Lower leg skin (tissue), 3 donors: ENCODE data around the gene MS4A6E.

Source experiments
- POLR2A ChIP-seq, 2 donors: fragments of 450-650 bp; IDR thresholded peaks; one replicate each; pipeline ENCODE4 v1.6.1; 2016 to 2017; ENCODE audit warnings: antibody characterized with exemption in 2 of 2, mild to moderate bottlenecking in 1 of 2, moderate library complexity in 1 of 2
- TF ChIP-seq, protein P1 (sequence below), 3 donors: fragments of 450-650 bp; IDR thresholded peaks; one replicate each; pipeline ENCODE4 v1.5.1; 2016; ENCODE audit warnings: antibody characterized with exemption in 3 of 3, mild to moderate bottlenecking in 3 of 3, moderate library complexity in 2 of 3

DNA sequence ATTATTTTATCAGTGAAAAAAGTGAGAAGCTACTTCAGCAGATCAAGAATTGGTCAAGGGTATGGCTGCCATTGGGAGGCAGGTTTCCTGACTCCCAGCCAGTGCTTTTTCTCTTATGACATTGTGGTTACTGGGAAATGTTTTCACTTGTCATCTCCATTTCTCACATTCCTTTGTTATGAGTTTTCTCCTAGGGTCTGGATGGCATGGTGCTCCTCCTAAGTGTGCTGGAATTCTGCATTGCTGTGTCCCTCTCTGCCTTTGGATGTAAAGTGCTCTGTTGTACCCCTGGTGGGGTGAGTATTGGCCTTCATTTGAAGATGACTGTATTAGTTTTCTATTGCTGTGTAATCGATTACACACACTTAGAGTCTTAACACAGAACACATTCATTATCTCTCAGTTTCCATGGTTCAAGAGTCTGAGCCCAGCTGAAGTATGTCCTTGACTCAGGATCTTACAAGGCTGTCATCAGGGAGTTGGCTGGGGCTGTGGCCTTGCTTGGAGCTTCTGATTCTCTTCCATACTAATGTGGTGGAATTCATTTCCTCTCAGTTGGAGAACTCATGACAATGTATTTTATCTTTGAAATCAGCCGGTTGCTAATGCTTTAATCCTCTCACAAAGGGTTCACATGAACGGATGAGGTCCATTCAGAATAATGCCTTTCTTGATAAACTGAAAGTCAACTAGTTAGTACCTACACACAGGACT, 21.0 kb upstream of the MS4A6E start:
- TF ChIP-seq, protein P1, sequence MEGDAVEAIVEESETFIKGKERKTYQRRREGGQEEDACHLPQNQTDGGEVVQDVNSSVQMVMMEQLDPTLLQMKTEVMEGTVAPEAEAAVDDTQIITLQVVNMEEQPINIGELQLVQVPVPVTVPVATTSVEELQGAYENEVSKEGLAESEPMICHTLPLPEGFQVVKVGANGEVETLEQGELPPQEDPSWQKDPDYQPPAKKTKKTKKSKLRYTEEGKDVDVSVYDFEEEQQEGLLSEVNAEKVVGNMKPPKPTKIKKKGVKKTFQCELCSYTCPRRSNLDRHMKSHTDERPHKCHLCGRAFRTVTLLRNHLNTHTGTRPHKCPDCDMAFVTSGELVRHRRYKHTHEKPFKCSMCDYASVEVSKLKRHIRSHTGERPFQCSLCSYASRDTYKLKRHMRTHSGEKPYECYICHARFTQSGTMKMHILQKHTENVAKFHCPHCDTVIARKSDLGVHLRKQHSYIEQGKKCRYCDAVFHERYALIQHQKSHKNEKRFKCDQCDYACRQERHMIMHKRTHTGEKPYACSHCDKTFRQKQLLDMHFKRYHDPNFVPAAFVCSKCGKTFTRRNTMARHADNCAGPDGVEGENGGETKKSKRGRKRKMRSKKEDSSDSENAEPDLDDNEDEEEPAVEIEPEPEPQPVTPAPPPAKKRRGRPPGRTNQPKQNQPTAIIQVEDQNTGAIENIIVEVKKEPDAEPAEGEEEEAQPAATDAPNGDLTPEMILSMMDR (IDR thresholded peaks at IDR 0.05) = no peak
- no peak for TF ChIP-seq POLR2A (IDR thresholded peaks at IDR 0.05)
